NCI-H1436 (cell line): ENCODE results near the gene MS4A4A.
A peak's percentile ranks its signal among the peaks of the same experiment; 100 is the strongest.

Experiments used
- DNase-seq: peaks from one replicate; lab custom pipeline; 2025; lab: John Stamatoyannopoulos, UW

MS4A4A gene

DNA sequence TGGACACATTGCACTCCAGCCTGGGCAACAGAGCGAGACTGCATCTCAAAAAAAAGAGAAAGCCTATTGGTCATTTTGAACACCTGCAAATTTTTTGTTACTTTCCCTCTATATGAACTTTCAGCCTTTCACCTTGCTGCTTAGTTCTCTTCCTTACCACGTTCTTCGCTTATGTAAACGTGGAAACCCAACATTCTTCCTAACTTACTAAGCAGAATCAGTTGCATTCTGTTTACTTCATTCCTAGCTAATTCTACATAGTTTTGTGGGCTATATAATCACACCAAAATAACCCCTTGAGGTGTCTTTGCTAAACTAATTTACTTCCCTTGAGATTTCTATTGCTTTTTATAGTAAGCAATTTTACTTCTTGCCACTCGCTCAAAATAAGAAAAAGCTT lies 23.2 kb downstream of the MS4A4A start:
- DNase-seq: no peak

DNA sequence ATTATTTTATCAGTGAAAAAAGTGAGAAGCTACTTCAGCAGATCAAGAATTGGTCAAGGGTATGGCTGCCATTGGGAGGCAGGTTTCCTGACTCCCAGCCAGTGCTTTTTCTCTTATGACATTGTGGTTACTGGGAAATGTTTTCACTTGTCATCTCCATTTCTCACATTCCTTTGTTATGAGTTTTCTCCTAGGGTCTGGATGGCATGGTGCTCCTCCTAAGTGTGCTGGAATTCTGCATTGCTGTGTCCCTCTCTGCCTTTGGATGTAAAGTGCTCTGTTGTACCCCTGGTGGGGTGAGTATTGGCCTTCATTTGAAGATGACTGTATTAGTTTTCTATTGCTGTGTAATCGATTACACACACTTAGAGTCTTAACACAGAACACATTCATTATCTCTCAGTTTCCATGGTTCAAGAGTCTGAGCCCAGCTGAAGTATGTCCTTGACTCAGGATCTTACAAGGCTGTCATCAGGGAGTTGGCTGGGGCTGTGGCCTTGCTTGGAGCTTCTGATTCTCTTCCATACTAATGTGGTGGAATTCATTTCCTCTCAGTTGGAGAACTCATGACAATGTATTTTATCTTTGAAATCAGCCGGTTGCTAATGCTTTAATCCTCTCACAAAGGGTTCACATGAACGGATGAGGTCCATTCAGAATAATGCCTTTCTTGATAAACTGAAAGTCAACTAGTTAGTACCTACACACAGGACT lies 25.6 kb downstream of the MS4A4A start:
- no peak for DNase-seq

DNA sequence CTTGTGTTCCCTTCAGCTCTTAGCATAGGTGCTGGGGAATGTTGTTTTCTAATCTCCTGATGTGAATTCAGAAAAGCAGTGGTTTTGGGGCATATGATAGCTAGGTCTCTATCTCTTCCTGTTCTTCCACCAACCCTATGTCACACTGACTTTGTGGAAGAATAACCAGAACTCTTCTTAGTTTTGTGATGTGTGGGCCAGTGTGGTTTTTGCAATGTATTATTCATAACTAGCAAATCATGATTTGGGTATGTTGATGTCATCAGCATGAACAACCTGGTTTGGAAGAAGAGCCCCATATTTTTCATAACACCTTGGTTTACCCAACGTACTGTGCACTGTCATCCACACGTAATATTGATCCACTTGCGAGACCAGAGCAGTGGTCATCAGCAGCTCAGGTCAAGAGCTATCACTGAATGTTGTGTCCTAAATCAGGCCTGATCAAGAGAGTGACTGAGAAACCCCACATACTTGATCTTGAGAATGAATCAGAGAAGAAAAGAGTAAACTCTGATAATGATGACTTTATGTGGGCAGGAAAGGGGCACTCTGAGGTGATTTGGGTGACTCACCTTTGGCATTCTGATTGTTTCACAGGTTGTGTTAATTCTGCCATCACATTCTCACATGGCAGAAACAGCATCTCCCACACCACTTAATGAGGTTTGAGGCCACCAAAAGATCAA lies 27.2 kb downstream of the MS4A4A start:
- DNase-seq: no peak

DNA sequence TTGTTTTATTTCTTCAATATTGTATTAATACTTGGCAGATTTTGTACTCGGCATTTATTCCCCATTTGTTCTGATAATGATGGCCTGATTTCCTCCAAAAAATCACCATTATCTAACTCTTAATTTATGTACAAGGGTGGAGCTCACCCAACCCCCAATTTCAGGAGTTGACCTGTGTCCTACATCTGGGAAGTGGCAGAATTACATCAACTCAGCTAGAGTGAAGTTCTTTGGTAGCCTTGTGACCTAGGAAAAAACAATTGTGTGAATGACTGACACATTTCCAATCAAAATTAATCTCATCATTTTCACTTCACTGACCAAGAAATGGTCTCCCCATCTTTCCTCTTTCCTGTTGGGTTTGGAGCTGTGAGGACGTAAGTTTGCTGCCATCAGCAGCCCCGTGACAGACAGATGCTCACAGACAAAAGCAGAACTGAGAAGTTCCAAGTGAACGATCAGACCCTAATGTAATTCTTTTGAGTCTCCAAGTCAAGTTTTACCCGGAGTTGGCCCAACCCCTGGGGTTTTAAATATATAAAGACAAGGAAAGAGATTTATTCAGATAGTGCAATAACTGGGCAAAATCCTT lies 30.0 kb downstream of the MS4A4A start:
- no peak for DNase-seq

DNA sequence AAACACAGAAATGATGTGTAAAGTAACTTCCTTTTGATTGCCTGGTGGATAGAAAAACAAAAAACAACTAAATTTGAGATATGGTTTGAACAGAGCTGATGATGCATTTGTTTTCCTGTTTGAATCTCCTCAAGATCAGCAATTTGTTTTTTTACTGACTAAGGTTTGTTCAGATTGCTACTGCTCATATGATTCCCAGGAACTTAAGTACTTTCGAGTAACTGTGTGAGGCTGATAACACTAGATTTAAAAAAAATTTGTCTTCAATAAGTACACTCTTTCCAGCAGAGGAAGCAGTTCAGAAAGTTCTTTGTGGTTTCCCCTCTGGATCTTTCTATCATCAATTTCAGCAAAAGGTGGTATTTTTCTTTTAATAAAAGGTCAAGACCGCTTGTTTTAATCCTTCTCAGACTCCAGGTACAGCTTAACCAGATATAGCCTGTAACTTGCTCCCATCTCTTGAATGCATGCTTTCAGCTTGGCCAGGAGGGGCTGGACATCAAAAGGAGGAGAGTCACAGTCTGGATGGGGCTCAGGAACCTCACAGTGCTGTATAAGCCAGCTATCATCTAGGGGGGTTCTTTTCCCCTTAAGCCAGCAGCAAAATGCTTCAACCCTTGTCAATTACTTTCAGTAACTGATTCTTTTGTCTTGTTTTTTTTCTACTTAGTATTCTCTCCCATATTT lies 34.3 kb downstream of the MS4A4A start:
- DNase-seq: no peak

DNA sequence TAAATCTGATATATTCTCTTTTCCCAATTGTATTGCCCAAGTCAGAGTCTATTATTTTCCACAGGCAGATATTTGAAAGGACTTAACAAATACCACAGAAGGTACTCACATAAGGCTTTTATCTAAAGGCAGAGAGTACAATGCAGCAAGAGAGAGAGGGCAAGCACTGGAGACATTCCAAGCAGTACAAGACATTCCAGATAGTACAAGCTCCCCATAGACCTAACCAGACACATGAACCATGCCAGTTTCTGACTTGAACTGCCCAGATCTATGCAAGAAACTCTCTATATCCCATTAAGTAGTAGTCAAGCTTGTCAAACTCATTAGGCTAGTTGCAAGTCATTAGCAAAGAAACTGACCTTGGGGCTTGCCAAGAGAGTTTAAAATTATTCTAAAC lies 35.4 kb downstream of the MS4A4A start:
- no peak for DNase-seq

DNA sequence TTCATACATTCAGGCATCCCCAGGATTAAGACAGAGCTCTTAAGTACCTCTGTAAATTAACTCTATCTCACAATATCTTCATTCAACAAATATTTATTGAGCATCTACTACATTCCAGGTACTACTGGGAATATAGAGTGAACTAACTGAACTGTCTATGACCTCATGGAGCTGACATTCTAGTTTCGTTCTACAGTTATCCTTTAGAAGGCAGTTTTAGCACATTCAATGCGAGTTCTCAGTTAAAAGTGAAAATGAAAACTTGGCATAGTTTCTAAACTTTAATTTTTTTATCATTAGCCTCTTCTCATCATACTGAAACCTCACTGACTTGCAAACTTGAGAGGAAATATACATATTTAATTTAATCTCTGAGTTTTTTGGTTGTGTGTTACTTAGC lies 35.9 kb downstream of the MS4A4A start:
- DNase-seq: no peak

DNA sequence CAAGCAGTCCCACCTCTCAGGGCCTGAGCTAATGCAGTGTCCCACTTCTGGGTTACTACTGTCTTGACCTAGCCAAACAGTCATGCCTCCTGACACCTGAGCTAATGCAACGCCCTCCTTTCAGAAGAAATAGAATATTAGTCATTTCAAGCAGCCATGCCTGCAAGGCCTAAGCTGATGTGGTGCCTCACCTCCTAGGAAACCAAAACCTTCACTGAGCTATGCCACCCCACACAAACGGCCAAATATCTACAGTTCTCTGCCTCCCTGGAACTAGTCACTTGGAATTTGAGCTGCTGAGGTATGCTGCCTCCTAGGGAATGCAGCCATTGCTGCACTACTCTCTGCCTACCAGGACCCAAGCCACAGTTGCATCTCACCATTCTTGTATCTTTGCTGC lies 38.3 kb downstream of the MS4A4A start:
- DNase-seq: no peak

DNA sequence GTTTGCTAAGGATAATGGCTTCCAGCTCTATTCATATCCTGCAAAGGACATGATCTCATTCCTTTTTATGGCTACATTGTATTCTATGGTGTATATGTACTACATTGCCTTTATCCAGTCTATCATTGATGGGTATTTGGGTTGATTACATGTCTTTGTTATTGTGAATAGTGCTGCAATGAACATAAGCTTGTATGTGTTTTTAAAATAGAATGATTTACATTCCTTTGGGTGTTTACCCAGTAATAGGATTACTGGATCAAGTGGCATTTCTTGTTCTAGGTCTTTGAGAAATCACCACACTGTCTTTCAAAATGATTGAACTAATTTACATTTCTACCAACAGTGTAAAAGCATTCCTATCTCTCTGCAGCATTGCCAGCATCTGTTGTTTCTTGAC lies 40.6 kb downstream of the MS4A4A start:
- DNase-seq: no peak

DNA sequence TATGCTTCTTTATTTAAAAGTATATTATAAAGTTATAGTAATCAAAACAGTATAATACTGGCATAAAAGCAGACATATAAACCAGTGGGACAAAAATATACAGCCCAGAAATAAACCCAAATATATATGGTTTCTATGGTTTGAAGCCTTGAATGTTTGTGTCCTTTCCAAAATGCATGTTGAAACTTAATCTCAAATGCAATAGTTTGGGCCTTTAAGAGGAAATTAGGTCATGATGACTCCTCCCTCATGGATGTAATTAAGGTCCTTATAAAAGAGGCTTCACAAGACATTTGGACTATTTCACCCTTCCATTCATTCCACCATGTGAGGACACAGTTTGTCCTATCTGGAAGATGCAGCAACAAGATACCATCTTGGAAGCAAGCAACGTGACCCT lies 46.5 kb downstream of the MS4A4A start, which contains the start of gene MS4A6E:
Gene MS4A6E, plus strand, starts transcription at position 301 of the 400 bp plus-strand sequence. CDS start 7,641 bp downstream, outside the sequence.
- DNase-seq: no peak

DNA sequence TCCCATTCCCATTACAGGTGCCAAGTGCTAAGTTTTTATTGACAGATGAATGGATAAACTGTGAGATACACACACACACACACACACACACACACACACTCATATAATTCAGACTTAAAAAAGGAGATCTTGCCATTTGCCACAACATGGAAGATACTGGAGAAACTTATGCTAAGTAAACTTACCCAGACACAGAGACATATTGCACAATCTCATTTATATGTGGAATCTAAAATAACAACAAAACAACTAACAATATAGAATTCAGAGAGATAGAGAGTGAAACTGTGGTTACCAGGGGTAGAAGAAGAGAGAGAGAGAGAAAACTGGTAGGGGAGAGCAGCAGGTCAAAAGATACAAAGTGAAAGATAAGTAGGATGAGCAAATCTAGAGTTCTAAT lies 48.0 kb downstream of the MS4A4A start:
- DNase-seq: no peak

DNA sequence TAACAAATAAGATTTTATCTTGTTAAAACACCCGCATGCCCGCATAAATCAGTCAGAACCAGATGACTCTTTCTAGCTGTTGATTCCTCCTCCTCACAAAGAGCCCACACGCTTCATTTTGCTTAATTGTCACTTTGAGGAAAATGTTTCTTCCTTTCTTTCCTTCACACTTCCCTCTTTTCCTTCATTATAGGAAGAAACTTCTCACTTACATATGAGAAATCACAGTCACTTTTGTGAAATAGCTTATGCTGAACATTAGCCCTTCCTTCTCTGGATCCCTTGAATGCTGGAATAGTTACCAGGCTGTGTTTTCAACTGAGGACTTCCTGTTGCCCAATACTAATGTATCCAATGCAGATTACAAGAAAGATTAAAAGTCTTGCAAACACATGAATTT lies 52.4 kb downstream of the MS4A4A start:
- no peak for DNase-seq

DNA sequence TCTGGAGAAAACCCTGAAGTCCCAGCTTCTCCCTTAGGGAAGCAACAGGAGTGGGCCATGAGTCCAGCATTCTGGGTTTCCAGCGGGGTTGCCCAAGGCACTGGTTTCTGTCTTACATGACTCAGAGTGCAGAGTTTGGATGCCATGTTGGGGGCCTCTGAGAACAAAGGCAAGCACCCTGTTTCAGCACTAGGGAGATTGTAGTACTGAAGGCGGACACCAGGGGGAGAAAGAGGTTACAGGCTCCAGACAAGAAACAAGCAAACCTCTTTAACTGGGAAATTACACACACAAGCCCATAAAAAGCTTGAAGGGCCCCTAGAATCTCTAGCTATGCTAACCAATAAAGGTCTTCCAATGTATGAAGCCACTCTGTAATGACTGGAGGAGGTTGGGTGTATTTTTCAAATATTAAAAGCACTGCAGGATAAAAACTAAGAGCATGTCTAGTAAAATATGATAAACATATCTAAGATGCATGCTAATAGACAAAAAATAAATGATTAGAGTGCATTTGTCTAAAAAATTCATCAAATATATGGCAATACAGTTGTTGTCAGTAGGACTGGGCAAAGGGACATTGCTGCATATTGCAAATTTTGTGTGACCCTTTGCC lies 53.6 kb downstream of the MS4A4A start:
- DNase-seq: peak; percentile 5

DNA sequence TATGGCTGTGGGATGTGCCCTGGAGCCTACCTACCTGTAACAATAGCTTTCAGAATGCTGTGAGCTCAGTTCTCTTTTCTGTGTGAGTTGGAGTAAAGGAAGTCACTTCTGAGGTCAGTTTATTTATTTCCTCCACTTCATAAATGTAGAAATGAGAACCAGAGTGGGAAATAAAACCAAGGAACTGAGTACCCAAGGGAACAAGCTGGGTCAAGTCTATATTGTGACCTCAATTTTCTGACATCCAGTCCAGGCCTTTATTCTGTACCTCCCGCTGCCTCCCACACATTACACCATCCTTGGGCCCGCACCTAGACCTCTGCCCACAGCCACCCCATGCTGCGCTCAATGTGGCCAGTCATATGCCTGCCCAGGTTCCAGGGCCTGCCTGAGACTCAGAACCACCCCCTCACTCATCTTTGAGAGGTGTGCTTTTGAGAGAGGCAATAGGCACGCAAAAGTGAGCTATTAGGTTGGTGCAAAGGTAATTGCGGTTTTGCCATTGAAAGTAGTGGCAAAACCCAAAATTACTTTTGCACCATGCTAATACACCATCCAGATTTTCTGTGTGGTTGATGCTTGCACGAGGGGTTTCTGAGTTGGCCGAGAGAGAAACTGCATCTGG lies 56.4 kb downstream of the MS4A4A start:
- no peak for DNase-seq

DNA sequence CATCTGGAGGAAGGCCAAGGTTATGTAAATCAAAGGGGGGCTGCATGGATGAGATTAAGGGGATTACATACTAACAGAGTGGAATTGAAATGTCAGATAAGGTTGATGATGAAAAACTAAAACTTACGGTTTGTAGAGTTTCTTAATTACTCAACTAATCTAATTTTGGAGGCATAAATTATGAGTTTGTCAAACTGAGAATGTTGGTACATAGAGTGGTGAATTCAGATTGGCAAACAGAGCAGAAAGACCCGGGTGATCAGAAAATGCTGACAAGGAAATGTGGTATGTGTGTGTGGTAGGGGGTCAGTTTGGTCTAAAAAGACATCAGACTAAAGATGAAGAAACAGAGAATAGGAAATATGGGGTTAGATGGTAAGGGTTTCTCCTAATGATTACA lies 57.6 kb downstream of the MS4A4A start:
- no peak for DNase-seq

DNA sequence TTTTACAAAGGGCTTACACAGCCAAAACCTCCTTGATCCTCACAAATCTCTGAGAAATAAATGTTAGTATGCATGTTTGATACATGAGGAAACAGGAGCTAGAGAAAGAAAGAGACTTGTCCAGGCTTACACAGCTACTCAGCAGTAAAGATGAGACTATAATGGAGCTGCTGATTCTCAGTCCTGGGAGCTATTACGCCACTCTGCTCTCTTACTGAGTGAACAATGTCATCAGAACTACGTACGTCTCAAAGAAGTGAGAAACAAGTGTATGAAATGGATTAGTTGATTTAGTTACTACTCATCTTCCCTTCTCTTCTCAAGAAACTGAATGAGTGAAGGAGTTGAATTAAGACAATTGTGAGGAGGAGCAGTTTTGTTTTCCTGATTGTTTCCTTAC lies 58.9 kb downstream of the MS4A4A start:
- DNase-seq: no peak

DNA sequence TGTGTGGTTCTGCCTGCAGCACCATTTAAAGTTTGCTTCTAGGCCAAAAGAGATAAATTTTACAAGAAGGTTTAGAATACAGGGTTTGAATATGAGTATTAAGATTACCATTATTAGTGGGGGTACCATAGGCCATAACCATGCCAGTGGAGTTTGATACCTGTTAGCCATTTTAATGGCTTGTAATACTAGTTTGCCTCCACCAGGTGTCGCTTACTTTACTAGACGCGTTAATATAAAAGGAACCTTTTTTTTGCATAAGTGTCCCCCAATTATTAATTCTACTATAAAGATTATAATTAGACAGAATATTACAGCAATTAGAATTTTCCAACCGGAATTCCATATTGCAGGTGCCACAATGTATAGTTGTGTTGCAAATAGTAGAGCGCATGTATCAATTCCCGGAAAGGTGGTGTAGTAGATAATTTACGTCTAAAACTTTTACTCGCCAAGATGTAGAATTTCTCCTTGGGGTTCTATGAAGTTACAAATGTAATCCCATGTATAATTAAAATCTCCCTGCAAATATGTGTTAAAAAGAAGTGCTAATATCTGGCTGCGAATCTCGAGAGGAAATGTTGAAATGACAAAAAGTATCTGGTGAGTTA lies 62.7 kb downstream of the MS4A4A start:
- DNase-seq: no peak

DNA sequence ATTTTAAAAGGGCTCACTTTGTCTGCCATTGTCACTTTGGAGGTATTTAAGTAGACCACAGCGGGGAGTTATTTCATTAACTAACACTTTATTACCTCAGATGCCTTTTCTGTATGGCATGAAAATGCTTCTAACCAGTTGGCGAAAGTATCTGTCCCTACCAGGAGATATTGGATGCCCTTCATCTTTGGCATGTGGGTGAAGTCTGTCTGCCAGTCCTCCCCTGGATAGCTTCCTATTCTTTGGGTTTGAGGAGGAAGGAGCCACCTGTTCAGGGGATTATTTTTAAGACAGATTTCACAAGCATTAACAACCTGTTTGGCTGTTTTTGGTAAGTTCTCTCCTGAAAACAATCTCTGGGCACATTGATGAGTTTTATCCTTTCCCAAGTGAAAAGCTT lies 63.7 kb downstream of the MS4A4A start:
- DNase-seq: no peak

DNA sequence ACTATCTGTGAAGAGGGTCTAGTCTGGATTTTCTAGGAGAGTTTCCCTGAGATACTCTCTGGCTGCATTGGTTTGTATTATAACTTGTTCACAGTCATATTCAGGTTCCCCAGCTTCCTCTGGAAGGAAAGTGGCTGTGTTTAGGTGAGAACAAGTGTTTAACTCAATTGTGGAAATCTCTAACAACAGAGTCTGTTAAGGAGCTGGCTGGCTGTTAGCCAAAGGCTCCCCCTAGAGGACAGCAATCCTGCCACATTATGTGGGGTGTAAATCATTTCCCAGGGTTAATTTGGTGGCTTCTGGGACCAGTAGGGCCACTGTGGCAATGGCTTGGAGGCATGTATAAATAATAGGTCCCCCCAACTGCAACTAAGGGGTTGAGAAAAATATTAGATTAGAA lies 65.0 kb downstream of the MS4A4A start:
- peak; percentile 28 for DNase-seq

DNA sequence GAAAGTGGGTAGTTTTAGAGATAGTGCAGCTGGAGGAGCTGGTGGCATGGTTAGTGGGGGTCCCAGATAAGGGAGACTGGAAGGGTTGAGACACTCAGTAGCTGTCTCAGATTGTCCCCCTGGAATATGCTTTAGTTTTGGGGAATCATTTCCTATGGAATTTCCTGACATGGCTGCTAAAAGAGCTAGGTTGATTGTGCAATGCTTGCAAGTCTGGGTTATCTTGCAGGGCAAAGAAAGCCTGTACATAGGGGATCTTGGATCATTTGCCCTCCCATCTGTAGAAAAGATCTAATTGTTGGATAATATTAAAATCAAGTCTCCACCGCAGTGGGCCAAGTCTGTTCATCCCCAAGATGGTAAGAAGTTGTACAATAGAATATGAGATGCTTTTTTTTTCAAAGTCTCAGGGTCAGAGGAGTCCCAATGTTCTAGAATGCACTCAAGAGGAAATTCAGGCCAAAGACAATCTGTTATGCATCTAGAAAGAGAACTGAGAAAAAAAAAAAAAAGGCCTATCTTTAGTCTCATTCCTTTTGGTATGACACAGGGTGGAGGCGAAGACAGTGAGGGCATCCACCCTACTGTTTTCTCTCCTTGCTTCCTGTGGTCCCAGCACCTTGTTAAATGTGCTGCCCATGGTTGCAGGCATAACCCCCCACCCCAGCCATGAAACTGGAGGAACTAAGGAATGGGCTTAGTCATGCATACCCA lies 66.8 kb downstream of the MS4A4A start:
- no peak for DNase-seq

DNA sequence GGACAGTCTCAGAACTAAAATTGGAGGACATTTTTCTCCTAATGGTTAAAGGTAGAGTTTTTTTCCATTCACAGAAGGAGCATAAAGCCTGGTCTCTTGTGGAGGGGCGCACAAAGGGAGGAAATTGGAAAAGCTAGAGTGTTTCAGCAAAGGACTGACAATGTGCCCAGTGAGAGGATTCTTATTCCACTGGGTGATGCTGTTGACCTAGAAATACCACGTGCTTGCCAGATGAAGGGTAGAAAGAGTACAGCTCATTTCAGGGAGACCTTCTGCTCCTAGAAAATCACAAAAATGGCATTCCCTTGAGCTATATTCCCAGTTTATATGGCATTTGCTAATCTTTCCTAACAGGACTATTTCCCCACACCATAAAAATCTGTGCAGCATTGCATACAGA lies 67.7 kb downstream of the MS4A4A start:
- no peak for DNase-seq
